BJ (cell line): ENCODE measurements around the gene MPZL1. TPM values are rescaled to one million over a fixed set of nuclear protein-coding genes. Genes with fewer than 3 reads are reported as not detected.
"Not testable (repeated sequence)": the region's sequence is repeated elsewhere in the genome, so short reads cannot be mapped to it uniquely, and the experiment has no call there.

Experiments
- CTCF ChIA-PET: fragments of 350-600 bp; formaldehyde crosslinking; extraction: SDS; loops from one replicate; lab custom pipeline; 2021; ENCODE audit warnings: antibody characterized with exemption, inconsistent platforms; lab: Yijun Ruan, JAX
- POLR2A ChIA-PET: fragments of 300-600 bp; sonication (Branson Sonifier 250); formaldehyde crosslinking; extraction: SDS; loops from one replicate; lab custom pipeline; 2021; ENCODE audit warnings: antibody characterized with exemption; lab: Charles Lee
- DNase-seq: peaks from one replicate; pipeline ENCODE4 v3.0.0-alpha.2; 2011; ENCODE audit warnings: low read depth
- H3K27me3 ChIP-seq: 2 replicates; pipeline ENCODE4 v1.6.0; 2011; ENCODE audit warnings: low read length; ENCODE audit not compliant: control insufficient read depth, insufficient read depth
- H3K36me3 ChIP-seq: 2 replicates; pipeline ENCODE4 v1.5.1; 2011; ENCODE audit warnings: low read length; ENCODE audit not compliant: control insufficient read depth, insufficient read depth
- H3K4me3 ChIP-seq: 2 replicates; pipeline ENCODE4 v1.5.1; 2011; ENCODE audit warnings: low read depth, mild to moderate bottlenecking, control low read depth, low read length
- polyA plus RNA-seq: library from polyadenylated mRNA; depleted of rRNA; stranded (reverse); fragments of >200 nt; gene quantifications from 2 replicates; pipeline ENCODE4 v1.2.3, GENCODE V29; 2011
- TF ChIP-seq, protein P1 (sequence below): IDR thresholded peaks from 2 replicates; pipeline ENCODE4 v1.5.1; 2011; ENCODE audit warnings: low read depth, mild to moderate bottlenecking, control low read depth, inconsistent platforms, low read length, moderate library complexity; ENCODE audit not compliant: insufficient read depth

MPZL1 gene
- polyA plus RNA-seq, 1 experiment = 79.1 TPM

DNA sequence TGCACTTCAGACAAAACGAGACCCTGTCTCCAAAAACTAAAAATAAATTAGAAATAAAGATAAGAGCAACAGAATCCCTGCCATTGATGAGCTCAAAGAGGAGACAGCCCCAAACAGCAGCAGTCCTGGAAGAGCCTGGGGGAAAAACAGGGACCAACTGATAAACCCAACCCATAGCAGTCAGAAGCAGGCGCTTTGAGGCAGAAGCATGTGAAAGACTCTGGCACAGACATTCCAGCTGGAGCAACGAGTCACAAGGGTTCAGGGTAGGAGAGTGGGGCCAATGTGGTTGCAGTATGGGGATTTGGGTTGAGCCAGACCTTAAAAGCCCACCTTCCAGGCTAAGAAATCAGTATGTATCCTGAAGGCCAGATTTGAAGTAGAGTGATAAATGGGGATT lies 78.5 kb downstream of the MPZL1 start:
- no peak for DNase-seq
- TF ChIP-seq, protein P1, sequence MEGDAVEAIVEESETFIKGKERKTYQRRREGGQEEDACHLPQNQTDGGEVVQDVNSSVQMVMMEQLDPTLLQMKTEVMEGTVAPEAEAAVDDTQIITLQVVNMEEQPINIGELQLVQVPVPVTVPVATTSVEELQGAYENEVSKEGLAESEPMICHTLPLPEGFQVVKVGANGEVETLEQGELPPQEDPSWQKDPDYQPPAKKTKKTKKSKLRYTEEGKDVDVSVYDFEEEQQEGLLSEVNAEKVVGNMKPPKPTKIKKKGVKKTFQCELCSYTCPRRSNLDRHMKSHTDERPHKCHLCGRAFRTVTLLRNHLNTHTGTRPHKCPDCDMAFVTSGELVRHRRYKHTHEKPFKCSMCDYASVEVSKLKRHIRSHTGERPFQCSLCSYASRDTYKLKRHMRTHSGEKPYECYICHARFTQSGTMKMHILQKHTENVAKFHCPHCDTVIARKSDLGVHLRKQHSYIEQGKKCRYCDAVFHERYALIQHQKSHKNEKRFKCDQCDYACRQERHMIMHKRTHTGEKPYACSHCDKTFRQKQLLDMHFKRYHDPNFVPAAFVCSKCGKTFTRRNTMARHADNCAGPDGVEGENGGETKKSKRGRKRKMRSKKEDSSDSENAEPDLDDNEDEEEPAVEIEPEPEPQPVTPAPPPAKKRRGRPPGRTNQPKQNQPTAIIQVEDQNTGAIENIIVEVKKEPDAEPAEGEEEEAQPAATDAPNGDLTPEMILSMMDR = no peak
- POLR2A ChIA-PET = interaction anchor here (0.6 kb wide), 1 partner anchor 101 kb away, joined by 15 read pairs; no protein-coding TSS in a partner anchor

DNA sequence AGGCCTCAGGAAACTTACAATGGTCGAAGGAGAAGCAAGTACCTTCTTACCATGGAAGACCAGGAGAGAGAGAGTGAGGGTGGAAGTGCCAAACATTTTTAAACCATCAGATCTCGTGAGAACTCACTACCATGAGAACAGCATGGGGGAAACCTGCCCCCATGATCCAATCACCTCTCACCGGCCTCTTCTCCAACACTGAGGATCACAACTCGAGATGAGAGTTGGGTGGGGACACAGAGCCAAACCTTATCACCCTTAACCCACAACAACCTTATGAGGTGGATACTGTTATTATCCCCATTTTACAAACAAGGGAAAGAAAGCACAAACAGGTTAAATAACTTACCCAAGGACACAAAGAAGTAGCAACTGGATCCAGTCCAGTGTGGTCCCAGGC lies 80.5 kb downstream of the MPZL1 start:
- TF ChIP-seq, protein P1 = no peak
- Histone ChIP-seq H3K36me3 (no peaks in the 10 kb centered on the region), H3K4me3 (no peak overlapping the region), H3K27me3 (no peaks in the 10 kb centered on the region)
- ChIA-PET POLR2A (no interaction called here), CTCF (interaction anchor here (1.0 to 2.2 kb wide), 4 partner anchors 10 to 87 kb away, joined by 4 to 8 read pairs (median 5); no protein-coding TSS in a partner anchor)
- DNase-seq = no peak

More for the DNA sequence above, 78.5 kb downstream of the MPZL1 start:
- Histone ChIP-seq H3K36me3 (no peaks in the 10 kb centered on the region), H3K4me3 (no peak overlapping the region), H3K27me3 (no peaks in the 10 kb centered on the region)
- CTCF ChIA-PET = interaction anchor here (1.2 to 2.4 kb wide), 4 partner anchors 9 to 282 kb away, joined by 3 to 7 read pairs (median 6); no protein-coding TSS in a partner anchor

DNA sequence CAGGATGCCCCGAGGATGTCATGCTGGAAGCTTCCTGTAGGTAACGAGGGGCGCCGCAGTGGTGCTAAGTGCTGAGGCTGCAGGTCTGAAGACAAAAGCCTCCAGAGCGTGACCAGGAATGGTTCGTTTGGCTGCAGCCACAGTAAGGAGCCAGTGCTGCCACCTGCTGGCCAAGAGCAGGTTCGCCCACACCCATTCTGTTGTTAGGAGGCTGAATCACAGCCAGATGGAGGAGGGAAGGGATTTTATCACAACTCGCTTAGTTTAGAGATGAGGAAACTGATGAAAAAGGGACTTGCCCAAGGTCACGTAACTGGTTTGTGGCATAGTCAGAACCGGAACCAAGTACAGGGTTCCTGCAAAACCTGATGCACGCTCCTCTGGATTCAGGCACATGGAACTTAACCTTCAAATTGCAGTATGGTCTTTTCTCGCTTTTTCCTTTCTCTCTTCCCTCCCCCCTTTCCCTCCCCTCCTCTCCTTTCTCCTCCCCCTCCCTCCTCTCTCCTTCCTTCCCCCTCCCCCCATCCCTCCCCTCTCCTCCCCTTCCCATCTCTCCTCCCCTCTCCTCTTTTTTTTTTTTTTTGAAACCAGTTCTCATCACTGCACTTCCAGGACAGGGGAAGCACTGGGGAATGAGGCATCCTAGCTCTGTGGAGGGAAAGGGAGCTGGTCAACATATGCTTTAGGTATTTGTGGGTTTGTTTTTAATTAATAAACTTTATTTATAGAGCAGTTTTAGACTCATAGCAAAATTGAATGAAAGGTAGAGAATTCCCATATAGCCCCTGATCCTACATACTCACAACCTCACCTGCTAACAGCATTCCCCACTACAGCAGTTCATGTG lies 81.8 kb downstream of the MPZL1 start:
- no peak overlapping the region for H3K4me3 ChIP-seq
- POLR2A ChIA-PET = interaction anchor here (0.6 kb wide), 1 partner anchor 133 kb away, joined by 5 read pairs; the partner anchor contains the start of gene DCAF6
- H3K27me3 ChIP-seq = no peaks in the 10 kb centered on the region
- CTCF ChIA-PET = interaction anchor here (0.6 to 2.2 kb wide), 11 partner anchors 11 to 132 kb away, joined by 3 to 8 read pairs (median 3); partner anchors contain the start of gene MPZL1
- no peaks in the 10 kb centered on the region for H3K36me3 ChIP-seq
- TF ChIP-seq, protein P1 = peak; percentile 98
- DNase-seq = peak; percentile 55

DNA sequence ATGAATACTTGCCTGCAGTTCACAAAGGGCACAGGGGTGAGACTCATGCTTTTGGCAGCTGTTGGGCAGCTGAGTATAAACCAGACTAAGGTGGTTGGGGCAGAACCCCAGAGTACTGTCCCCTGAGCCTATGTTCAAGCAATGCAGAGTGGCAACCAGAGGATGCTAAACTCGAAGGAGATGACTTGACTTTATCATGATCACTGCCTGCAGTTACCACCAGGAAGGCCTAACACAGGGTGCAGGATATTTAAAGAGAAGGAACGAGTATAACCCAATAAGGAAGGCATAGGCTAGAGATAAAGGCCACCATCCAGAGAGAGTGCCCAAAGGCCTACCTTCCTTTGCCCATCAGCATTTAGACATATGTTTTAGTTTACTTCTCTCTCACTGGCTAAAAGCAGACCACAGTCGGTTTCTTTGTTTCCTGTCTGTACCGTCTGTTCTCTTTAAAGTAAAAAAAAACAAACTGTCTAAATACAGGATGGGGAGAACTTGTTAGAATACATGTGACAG lies 83.3 kb downstream of the MPZL1 start:
- TF ChIP-seq, protein P1 = no peak
- no peak for DNase-seq
- H3K36me3 ChIP-seq = no peaks in the 10 kb centered on the region
- no peak overlapping the region for H3K4me3 ChIP-seq
- ChIA-PET POLR2A (interaction anchor here (0.7 kb wide), 1 partner anchor 15 kb away, joined by 3 read pairs; no protein-coding TSS in a partner anchor), CTCF (interaction anchor here (0.6 to 1.2 kb wide), 2 partner anchors 9 to 55 kb away, joined by 4 to 6 read pairs; no protein-coding TSS in a partner anchor)
- H3K27me3 ChIP-seq = no peaks in the 10 kb centered on the region

DNA sequence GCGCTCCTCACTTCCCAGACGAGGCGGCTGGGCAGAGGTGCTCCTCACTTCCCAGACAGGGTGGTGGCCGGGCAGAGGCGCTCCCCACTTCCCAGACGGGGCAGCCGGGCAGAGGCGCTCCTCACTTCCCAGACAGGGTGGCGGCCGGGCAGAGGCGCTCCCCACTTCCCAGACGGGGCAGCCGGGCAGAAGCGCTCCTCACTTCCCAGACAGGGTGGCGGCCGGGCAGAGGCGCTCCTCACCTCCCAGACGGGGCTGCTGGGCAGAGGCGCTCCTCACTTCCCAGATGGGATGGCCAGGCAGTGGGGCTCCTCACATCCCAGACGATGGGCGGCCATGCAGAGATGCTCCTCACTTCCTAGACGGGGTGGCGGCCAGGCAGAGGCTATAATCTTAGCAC lies 84.5 kb downstream of the MPZL1 start:
- DNase-seq, CTCF ChIA-PET, POLR2A ChIA-PET, H3K36me3 ChIP-seq, H3K27me3 ChIP-seq, H3K4me3 ChIP-seq: not testable (repeated sequence)

DNA sequence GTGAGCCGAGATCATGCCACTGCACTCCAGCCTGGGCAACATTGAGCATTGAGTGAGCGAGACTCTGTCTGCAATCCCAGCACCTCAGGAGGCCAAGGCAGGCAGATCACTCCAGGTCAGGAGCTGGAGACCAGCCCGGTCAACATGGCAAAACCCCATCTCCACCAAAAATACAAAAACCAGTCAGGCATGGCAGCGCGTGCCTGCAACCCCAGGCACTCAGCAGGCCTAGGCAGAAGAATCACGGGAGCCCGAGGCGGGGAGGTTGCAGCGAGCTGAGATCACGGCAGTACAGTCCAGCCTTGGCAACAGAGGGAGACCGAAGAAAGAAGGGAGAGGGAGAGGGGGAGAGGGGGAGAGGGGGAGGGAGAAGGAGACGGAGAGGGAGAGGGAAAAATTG lies 84.9 kb downstream of the MPZL1 start:
- H3K4me3 ChIP-seq, POLR2A ChIA-PET, H3K27me3 ChIP-seq, H3K36me3 ChIP-seq, CTCF ChIA-PET, DNase-seq: not testable (repeated sequence)
